ENCODE results near the gene ZFAND3. TPM values are rescaled to one million over a fixed set of nuclear protein-coding genes. Genes with fewer than 3 reads are reported as not detected.

ZFAND3 gene
- total RNA-seq, 2 experiments from 2014 or later: 32.3 to 37.9 TPM

DNA sequence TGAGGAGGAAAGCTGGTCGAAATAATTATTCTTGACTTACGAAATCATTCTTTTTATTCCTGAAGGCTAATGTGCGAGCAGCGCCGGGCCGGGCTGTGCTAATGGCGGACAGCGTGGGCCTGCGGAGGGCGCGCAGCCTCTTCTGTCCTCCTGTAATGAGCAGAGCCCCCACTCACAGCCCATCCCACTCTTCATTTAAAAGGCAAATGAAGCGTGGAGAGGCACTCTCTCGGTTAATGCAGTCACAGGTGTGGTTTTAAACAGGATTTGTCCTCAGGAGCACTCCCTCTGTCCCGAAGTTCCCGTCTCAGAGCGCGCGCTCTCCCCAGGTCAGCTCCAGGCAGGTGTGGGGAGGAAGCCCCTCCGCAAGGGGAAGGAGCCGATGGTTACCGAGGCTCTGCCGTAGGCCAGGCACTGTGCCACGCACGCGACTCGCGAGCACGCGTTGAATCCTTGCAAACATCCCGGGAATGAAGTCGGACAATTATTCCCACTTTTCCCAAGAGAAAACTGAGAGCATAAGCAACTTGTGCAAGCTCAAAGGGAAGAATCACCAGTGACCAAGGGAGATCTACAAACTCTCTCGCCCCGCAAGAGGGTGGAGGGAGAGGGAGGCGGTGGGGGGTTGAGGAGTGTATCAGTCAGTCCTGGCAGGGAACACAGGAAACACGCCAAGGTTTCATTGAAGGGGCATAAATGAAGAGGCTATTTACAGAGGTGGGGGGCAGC, 35.5 kb upstream of the ZFAND3 start:
- peak; percentile 68 for ATAC-seq
- peak; percentile 22 for TF ChIP-seq CTCF (IDR thresholded peaks at IDR 0.05)
- peak overlapping the region; percentile 25 for H3K27ac Mint-ChIP-seq
- intact Hi-C loops (cut with micrococcal nuclease): no loop called here
- H3K4me1 Mint-ChIP-seq (ENCODE audit: low read depth): peaks cover 13% of the 10 kb centered on the region
- ChIA-PET CTCF (interaction anchor here (0.9 to 2.5 kb wide), 6 partner anchors 7 to 267 kb away, joined by 3 to 10 read pairs (median 4); no protein-coding TSS in a partner anchor), POLR2A (interaction anchor here (0.9 kb wide), 1 partner anchor 15 kb away, joined by 3 read pairs; no protein-coding TSS in a partner anchor)
- peak overlapping the region; percentile 75 for H3K4me3 Mint-ChIP-seq
- H3K36me3 Mint-ChIP-seq (ENCODE audit: low read depth): no peaks in the 10 kb centered on the region
- H3K9me3 Mint-ChIP-seq: no peaks in the 10 kb centered on the region
- DNase-seq: peak; percentile 54
- peaks cover 23% of the 10 kb centered on the region for H3K27me3 Mint-ChIP-seq

DNA sequence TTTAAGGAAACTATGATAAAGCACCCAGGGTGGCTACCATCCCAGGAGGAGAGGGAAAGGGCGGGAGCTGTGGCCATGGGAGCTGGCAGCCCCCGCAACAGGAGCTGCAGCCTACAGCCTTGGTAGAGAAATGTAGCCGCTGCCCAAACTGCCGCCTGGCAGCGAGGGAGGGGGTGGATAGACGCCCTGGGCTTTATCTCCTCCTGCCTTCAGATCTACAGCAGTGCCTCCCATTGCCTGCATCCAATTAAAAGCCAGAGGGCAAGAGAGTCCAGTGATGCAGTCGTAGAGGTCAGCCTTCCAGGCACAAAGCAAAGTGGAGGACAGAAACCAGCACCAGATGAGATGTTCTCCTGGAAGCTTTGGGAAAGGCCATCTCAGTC, 35.0 kb upstream of the ZFAND3 start:
- DNase-seq: no peak
- intact Hi-C loops (cut with micrococcal nuclease): no loop called here
- no peaks in the 10 kb centered on the region for H3K9me3 Mint-ChIP-seq
- ChIA-PET CTCF (no interaction called here), POLR2A (no interaction called here)
- H3K27ac Mint-ChIP-seq: no peak overlapping the region
- H3K36me3 Mint-ChIP-seq (ENCODE audit: low read depth): no peaks in the 10 kb centered on the region
- H3K4me3 Mint-ChIP-seq: peak overlapping the region; percentile 75
- H3K27me3 Mint-ChIP-seq: peaks cover 23% of the 10 kb centered on the region
- ATAC-seq: no peak
- no peak for TF ChIP-seq CTCF (IDR thresholded peaks at IDR 0.05)
- H3K4me1 Mint-ChIP-seq (ENCODE audit: low read depth): peaks cover 13% of the 10 kb centered on the region

GRCh38 chr6:37785002-37785662, 34.4 kb upstream of the ZFAND3 start:
- CTCF ChIA-PET: no interaction called here
- H3K4me3 Mint-ChIP-seq: no peak overlapping the region
- DNase-seq (no peak), ATAC-seq (no peak)
- peaks cover 23% of the 10 kb centered on the region for H3K27me3 Mint-ChIP-seq
- H3K9me3 Mint-ChIP-seq: no peaks in the 10 kb centered on the region
- TF ChIP-seq CTCF (IDR thresholded peaks at IDR 0.05): no peak
- H3K36me3 Mint-ChIP-seq (ENCODE audit: low read depth): no peaks in the 10 kb centered on the region
- no peak overlapping the region for H3K27ac Mint-ChIP-seq
- intact Hi-C loops (cut with micrococcal nuclease): no loop called here
- peaks cover 13% of the 10 kb centered on the region for H3K4me1 Mint-ChIP-seq (ENCODE audit: low read depth)
- POLR2A ChIA-PET: no interaction called here

DNA sequence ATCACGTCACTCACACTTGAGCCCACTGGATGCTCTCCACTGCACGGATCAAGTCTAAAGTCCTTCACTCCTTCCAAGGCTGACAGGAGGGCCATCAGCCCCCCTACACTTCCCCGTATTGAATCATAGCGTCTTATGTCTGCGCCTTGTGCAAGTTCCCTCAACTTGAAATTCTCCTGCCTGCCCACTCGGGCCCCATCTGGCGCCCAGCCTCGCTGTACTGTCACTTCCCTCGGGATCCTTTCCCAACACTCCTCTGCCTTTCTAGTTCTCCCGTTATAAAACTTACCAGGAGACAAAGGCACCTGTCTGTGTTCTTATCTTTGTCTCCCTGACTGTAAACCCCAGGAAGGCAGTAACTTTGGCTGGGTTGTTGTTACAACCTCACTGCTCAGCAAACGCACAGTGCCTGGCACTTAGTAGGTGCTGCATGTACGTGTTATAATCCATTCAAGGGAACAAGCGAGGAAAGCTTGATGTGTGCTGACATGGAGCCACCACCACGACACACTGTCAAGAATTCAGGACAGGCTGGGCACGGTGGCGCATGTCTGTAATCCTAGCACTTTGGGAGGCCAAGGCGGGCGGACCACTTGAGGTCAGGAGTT, 33.8 kb upstream of the ZFAND3 start:
- Mint-ChIP-seq H3K4me1 (ENCODE audit: low read depth) (peaks cover 13% of the 10 kb centered on the region), H3K4me3 (no peak overlapping the region), H3K36me3 (ENCODE audit: low read depth) (no peaks in the 10 kb centered on the region), H3K9me3 (no peaks in the 10 kb centered on the region), H3K27me3 (peaks cover 23% of the 10 kb centered on the region), H3K27ac (no peak overlapping the region)
- ChIA-PET POLR2A (interaction anchor here (0.6 to 0.8 kb wide), 2 partner anchors 12 to 391 kb away, joined by 3 read pairs; no protein-coding TSS in a partner anchor), CTCF (no interaction called here)
- DNase-seq (no peak), ATAC-seq (no peak)
- no peak for TF ChIP-seq CTCF (IDR thresholded peaks at IDR 0.05)
- intact Hi-C loops (cut with micrococcal nuclease): no loop called here

DNA sequence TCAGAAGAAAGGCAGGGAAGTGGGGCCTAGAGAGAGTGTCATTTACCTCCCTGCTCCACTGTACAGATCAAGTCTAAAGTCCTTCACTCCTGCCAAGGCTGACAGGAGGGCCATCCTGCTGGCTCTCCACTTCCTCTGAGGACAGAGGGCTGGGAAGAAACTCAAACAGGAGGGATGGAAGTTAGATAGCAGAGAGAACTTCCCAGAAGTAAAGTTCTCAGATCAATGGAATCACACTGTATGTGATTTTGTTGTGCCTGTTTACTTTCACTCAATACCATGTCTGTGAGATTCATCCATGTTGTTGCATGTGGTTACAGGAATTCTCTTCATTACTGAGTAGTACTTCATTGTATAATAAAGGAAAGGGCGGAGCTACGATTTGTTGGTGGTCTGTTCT, 32.3 kb upstream of the ZFAND3 start:
- Mint-ChIP-seq H3K27me3 (peaks cover 23% of the 10 kb centered on the region), H3K4me1 (ENCODE audit: low read depth) (peaks cover 24% of the 10 kb centered on the region), H3K36me3 (ENCODE audit: low read depth) (no peaks in the 10 kb centered on the region), H3K27ac (no peak overlapping the region), H3K4me3 (no peak overlapping the region), H3K9me3 (no peaks in the 10 kb centered on the region)
- ATAC-seq (no peak), DNase-seq (no peak)
- ChIA-PET CTCF (interaction anchor here (0.6 to 1.6 kb wide), 2 partner anchors 82 to 266 kb away, joined by 3 to 6 read pairs; no protein-coding TSS in a partner anchor), POLR2A (no interaction called here)
- TF ChIP-seq CTCF (IDR thresholded peaks at IDR 0.05): no peak
- intact Hi-C loops (cut with micrococcal nuclease): no loop called here

Measured in activated CD8-positive, alpha-beta T cell treated with anti-CD3 and anti-CD28 coated beads for 36 hours (primary cell).